Dendritic cell treated with granulocyte-macrophage colony-stimulating factor and Interleukin-4, amounts not matched to agents 40 ng/mL and 50 ng/mL, for 4 days (primary cell): Measurements from ENCODE around the gene KRTAP4-7.
"Not testable (repeated sequence)": the region's sequence is repeated elsewhere in the genome, so short reads cannot be mapped to it uniquely, and the experiment has no call there.

Source experiments
- H3K27ac Mint-ChIP-seq: one replicate; pipeline ENCODE4 v1.8.0; 2022; ENCODE audit warnings: mild to moderate bottlenecking, mixed read lengths
- H3K27me3 Mint-ChIP-seq: one replicate; pipeline ENCODE4 v1.8.0; 2022; ENCODE audit warnings: mild to moderate bottlenecking, mixed read lengths
- H3K36me3 Mint-ChIP-seq: one replicate; pipeline ENCODE4 v1.8.0; 2022; ENCODE audit warnings: low read depth, mixed read lengths
- H3K4me1 Mint-ChIP-seq: one replicate; pipeline ENCODE4 v1.8.0; 2022; ENCODE audit warnings: low read depth, mixed read lengths
- H3K4me3 Mint-ChIP-seq: one replicate; pipeline ENCODE4 v1.8.0; 2022; ENCODE audit warnings: mild to moderate bottlenecking, moderate library complexity, mixed read lengths
- H3K9me3 Mint-ChIP-seq: one replicate; pipeline ENCODE4 v1.8.0; 2022; ENCODE audit warnings: mixed read lengths
- intact Hi-C: fragments of 100-400 bp; cut with micrococcal nuclease; formaldehyde crosslinking; loops from one replicate; pipeline ENCODE4 v1.15.0; 2022

The KRTAP4-7 gene

GRCh38 chr17:41111151-41111885, 27.4 kb downstream of the KRTAP4-7 start:
- Mint-ChIP-seq H3K4me1 (peaks cover 11% of the 10 kb centered on the region), H3K27ac (no peak overlapping the region), H3K4me3 (no peak overlapping the region), H3K27me3 (peaks cover 1% of the 10 kb centered on the region), H3K36me3 (no peaks in the 10 kb centered on the region), H3K9me3 (peaks cover 9% of the 10 kb centered on the region)
- intact Hi-C loops, result no loop called here

GRCh38 chr17:41116297-41116696, 32.3 kb downstream of the KRTAP4-7 start:
- H3K4me3 Mint-ChIP-seq, result no peak overlapping the region
- no peak overlapping the region for H3K27ac Mint-ChIP-seq
- no peaks in the 10 kb centered on the region for H3K36me3 Mint-ChIP-seq
- intact Hi-C loops, result no loop called here
- peaks cover 11% of the 10 kb centered on the region for H3K27me3 Mint-ChIP-seq
- peaks cover 5% of the 10 kb centered on the region for H3K9me3 Mint-ChIP-seq
- H3K4me1 Mint-ChIP-seq, result peaks cover 18% of the 10 kb centered on the region

GRCh38 chr17:41117846-41118386, 34.0 kb downstream of the KRTAP4-7 start, which contains the start of gene KRTAP4-11:
TSS of gene KRTAP4-11 (minus strand) at chr17:41118373. CDS start at chr17:41118315, 58 bp downstream.
- peak within 1 kb of the TSS; percentile 56 for H3K27ac Mint-ChIP-seq
- H3K4me1 Mint-ChIP-seq, result peaks cover 18% of the 10 kb centered on the region
- intact Hi-C loops, H3K9me3 Mint-ChIP-seq, H3K4me3 Mint-ChIP-seq, H3K36me3 Mint-ChIP-seq: not testable (repeated sequence)
- peaks cover 11% of the 10 kb centered on the region for H3K27me3 Mint-ChIP-seq

GRCh38 chr17:41118721-41119120, 34.8 kb downstream of the KRTAP4-7 start:
- Mint-ChIP-seq H3K36me3 (no peaks in the 10 kb centered on the region), H3K4me3 (no peak overlapping the region), H3K9me3 (no peaks in the 10 kb centered on the region), H3K27me3 (peaks cover 13% of the 10 kb centered on the region), H3K4me1 (peaks cover 18% of the 10 kb centered on the region), H3K27ac (no peak overlapping the region)
- intact Hi-C loops, result no loop called here

GRCh38 chr17:41119696-41120690, 36.0 kb downstream of the KRTAP4-7 start:
- intact Hi-C loops, result loop anchor here (10.0 kb wide), 1 partner anchor 55 kb away; the partner anchor contains the start of gene KRTAP4-2
- peaks cover 18% of the 10 kb centered on the region for H3K4me1 Mint-ChIP-seq
- not testable (repeated sequence) for H3K27ac Mint-ChIP-seq

GRCh38 chr17:41121742-41122141, 37.8 kb downstream of the KRTAP4-7 start:
- no peak overlapping the region for H3K4me3 Mint-ChIP-seq
- no peak overlapping the region for H3K27ac Mint-ChIP-seq
- H3K27me3 Mint-ChIP-seq, result peaks cover 12% of the 10 kb centered on the region
- no peaks in the 10 kb centered on the region for H3K36me3 Mint-ChIP-seq
- H3K9me3 Mint-ChIP-seq, result no peaks in the 10 kb centered on the region
- intact Hi-C loops, result loop anchor here (10.0 kb wide), 1 partner anchor 53 kb away; the partner anchor contains the start of gene KRTAP4-2
- H3K4me1 Mint-ChIP-seq, result peaks cover 12% of the 10 kb centered on the region

More at GRCh38 chr17:41119696-41120690, 36.0 kb downstream of the KRTAP4-7 start:
- not testable (repeated sequence) for H3K4me3 Mint-ChIP-seq, H3K36me3 Mint-ChIP-seq, H3K9me3 Mint-ChIP-seq
- peaks cover 12% of the 10 kb centered on the region for H3K27me3 Mint-ChIP-seq

- not testable (repeated sequence) for H3K27me3 Mint-ChIP-seq, H3K36me3 Mint-ChIP-seq, H3K4me3 Mint-ChIP-seq, H3K9me3 Mint-ChIP-seq, H3K27ac Mint-ChIP-seq
- peaks cover 12% of the 10 kb centered on the region for H3K4me1 Mint-ChIP-seq
- intact Hi-C loops, result loop anchor here (10.0 kb wide), 1 partner anchor 51 kb away; the partner anchor contains the start of gene KRTAP4-2
Observed at GRCh38 chr17:41123292-41123990, 39.5 kb downstream of the KRTAP4-7 start.

GRCh38 chr17:41123991-41124371, 40.0 kb downstream of the KRTAP4-7 start, which contains the start of gene KRTAP4-12:
TSS of gene KRTAP4-12 (minus strand) at chr17:41124182. CDS start at chr17:41124122, 60 bp downstream.
- not testable (repeated sequence) for H3K27me3 Mint-ChIP-seq, H3K27ac Mint-ChIP-seq, H3K9me3 Mint-ChIP-seq, H3K4me3 Mint-ChIP-seq, H3K36me3 Mint-ChIP-seq
- H3K4me1 Mint-ChIP-seq, result peaks cover 12% of the 10 kb centered on the region
- intact Hi-C loops, result loop anchor here (10.0 kb wide), 1 partner anchor 51 kb away; the partner anchor contains the start of gene KRTAP4-2

- intact Hi-C loops, result loop anchor here (10.0 kb wide), 1 partner anchor 50 kb away; the partner anchor contains the start of gene KRTAP4-2
- Mint-ChIP-seq H3K4me3 (no peak overlapping the region), H3K36me3 (no peaks in the 10 kb centered on the region), H3K27me3 (peaks cover 3% of the 10 kb centered on the region), H3K9me3 (no peaks in the 10 kb centered on the region), H3K27ac (no peak overlapping the region), H3K4me1 (peaks cover 7% of the 10 kb centered on the region)
Observed at GRCh38 chr17:41125064-41125463, 41.1 kb downstream of the KRTAP4-7 start.

- peaks cover 3% of the 10 kb centered on the region for H3K27me3 Mint-ChIP-seq
- H3K4me3 Mint-ChIP-seq, result no peak overlapping the region
- intact Hi-C loops, result loop anchor here (10.0 kb wide), 1 partner anchor 48 kb away; the partner anchor contains the start of gene KRTAP4-2
- no peak overlapping the region for H3K27ac Mint-ChIP-seq
- H3K36me3 Mint-ChIP-seq, result no peaks in the 10 kb centered on the region
- peaks cover 7% of the 10 kb centered on the region for H3K4me1 Mint-ChIP-seq
- no peaks in the 10 kb centered on the region for H3K9me3 Mint-ChIP-seq
Observed at GRCh38 chr17:41126412-41126811, 42.5 kb downstream of the KRTAP4-7 start.

- Mint-ChIP-seq H3K4me1 (peaks cover 10% of the 10 kb centered on the region), H3K9me3 (no peaks in the 10 kb centered on the region), H3K27ac (no peak overlapping the region), H3K27me3 (peaks cover 3% of the 10 kb centered on the region), H3K36me3 (no peaks in the 10 kb centered on the region), H3K4me3 (no peak overlapping the region)
- intact Hi-C loops, result loop anchor here (10.0 kb wide), 1 partner anchor 47 kb away; the partner anchor contains the start of gene KRTAP4-2
Observed at GRCh38 chr17:41127371-41127770, 43.4 kb downstream of the KRTAP4-7 start.

- Mint-ChIP-seq H3K9me3 (no peaks in the 10 kb centered on the region), H3K4me3 (no peak overlapping the region), H3K36me3 (no peaks in the 10 kb centered on the region), H3K27ac (no peak overlapping the region), H3K4me1 (peaks cover 11% of the 10 kb centered on the region), H3K27me3 (no peaks in the 10 kb centered on the region)
- intact Hi-C loops, result no loop called here
Observed at GRCh38 chr17:41131979-41132378, 48.0 kb downstream of the KRTAP4-7 start.
